Measurements from ENCODE around the gene GAD2. TPM values are rescaled to one million over a fixed set of nuclear protein-coding genes. Genes with fewer than 3 reads are reported as not detected.

The GAD2 gene
- polyA plus RNA-seq, 1 experiment = not detected

DNA sequence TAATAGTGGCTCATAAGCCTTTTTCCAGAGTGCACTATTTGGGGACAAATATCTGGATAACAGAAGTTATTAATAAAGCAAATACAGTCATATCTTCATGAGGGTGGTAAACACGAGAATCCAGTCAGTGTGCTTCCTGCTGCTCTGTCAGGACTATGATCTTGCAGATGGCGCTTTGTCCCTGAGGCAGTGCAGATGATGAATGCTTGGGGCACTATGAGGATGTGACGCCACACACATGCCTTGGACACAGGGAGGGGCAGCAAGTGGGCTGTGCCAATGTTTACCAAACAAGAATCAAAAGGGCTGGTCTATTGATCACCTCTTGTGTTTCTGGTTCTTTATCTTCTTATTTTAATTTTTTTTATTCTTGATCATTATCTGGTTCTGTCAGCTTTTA lies 79.8 kb downstream of the GAD2 start:
- ChIA-PET POLR2A (no interaction called here), CTCF (no interaction called here)
- H3K4me3 ChIP-seq (ENCODE audit: low read depth, low read length) = no peak overlapping the region
- peaks cover 14% of the 10 kb centered on the region; the same call in 1 of the 2 replicates for H3K9me3 ChIP-seq (ENCODE audit: control insufficient read depth, insufficient read depth, low read length)
- no peaks in the 10 kb centered on the region for H3K27me3 ChIP-seq (ENCODE audit: control insufficient read depth, insufficient read depth, low read length)
- H3K27ac ChIP-seq (ENCODE audit: low read depth, low read length) = no peak overlapping the region
- DNase-seq (ENCODE audit: low read depth, low spot score) = no peak
- TF ChIP-seq, protein P1, sequence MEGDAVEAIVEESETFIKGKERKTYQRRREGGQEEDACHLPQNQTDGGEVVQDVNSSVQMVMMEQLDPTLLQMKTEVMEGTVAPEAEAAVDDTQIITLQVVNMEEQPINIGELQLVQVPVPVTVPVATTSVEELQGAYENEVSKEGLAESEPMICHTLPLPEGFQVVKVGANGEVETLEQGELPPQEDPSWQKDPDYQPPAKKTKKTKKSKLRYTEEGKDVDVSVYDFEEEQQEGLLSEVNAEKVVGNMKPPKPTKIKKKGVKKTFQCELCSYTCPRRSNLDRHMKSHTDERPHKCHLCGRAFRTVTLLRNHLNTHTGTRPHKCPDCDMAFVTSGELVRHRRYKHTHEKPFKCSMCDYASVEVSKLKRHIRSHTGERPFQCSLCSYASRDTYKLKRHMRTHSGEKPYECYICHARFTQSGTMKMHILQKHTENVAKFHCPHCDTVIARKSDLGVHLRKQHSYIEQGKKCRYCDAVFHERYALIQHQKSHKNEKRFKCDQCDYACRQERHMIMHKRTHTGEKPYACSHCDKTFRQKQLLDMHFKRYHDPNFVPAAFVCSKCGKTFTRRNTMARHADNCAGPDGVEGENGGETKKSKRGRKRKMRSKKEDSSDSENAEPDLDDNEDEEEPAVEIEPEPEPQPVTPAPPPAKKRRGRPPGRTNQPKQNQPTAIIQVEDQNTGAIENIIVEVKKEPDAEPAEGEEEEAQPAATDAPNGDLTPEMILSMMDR (IDR thresholded peaks at IDR 0.05; ENCODE audit: low read depth, low read length) = no peak

DNA sequence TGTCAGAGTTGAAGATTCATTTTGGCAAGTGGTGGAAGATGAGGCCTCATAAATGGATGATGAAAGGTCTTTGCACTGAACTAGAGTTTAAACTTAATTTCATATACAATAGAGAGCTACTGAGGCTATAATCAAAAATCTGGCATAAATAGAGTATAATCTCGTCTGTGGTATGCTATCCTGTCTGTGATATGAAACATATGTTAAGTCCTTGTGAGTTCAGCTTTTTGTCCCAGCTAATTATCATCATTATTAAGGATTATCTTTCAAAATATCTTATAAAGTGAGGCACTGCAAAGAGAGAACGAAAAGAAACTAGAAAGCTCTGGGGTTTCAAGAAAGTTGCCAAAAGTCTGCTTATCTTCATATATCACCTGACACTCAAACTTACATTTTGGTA lies 83.4 kb downstream of the GAD2 start:
- TF ChIP-seq, protein P1 (IDR thresholded peaks at IDR 0.05; ENCODE audit: low read depth, low read length) = no peak
- ChIA-PET POLR2A (no interaction called here), CTCF (no interaction called here)
- no peak for DNase-seq (ENCODE audit: low read depth, low spot score)
- no peaks in the 10 kb centered on the region for H3K27me3 ChIP-seq (ENCODE audit: control insufficient read depth, insufficient read depth, low read length)
- H3K4me3 ChIP-seq (ENCODE audit: low read depth, low read length) = no peak overlapping the region
- H3K9me3 ChIP-seq (ENCODE audit: control insufficient read depth, insufficient read depth, low read length) = no peaks in the 10 kb centered on the region; the same call in 1 of the 2 replicates
- H3K27ac ChIP-seq (ENCODE audit: low read depth, low read length) = no peak overlapping the region

DNA sequence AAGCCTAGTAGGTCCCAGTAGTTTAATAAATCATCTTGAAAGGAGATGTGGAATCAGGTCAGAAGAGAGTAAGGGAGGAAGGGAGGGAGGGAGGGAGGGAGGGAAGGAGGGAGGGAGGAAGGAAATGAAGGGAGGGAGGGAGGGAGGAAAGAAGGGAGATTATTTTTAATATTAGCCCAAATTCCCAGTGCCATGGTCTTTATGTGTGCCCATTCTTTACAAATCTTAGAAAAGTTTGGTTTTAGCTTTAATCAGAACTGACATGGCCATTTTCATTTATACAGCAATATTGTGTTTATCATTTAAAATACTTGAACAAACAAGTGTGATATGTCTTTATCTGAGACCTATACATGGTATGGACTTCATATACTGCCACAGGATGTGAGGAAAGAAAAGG lies 86.8 kb downstream of the GAD2 start:
- CTCF ChIA-PET = no interaction called here

DNA sequence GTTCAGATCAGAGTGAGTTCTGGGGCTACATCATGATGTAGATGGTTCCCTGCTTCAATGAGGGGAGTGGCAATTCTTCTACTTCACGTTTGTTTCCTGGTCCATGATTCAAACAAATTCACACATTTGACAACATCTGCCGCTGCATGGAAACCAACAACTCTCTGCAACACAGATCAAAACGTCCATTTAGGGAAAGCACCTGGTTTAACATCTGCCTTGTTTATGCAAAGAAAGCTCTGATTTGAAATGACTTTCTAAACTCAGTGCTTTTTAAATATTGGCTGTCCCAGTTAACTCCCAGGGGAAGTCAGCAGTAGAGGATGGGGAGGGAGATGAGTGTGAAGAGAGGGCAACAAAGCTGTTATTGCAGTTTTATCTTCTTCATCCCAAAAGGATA lies 93.8 kb downstream of the GAD2 start:
- Histone ChIP-seq H3K9me3 (ENCODE audit: control insufficient read depth, insufficient read depth, low read length) (peaks cover 23% of the 10 kb centered on the region), H3K4me3 (ENCODE audit: low read depth, low read length) (no peak overlapping the region), H3K27me3 (ENCODE audit: control insufficient read depth, insufficient read depth, low read length) (no peaks in the 10 kb centered on the region), H3K27ac (ENCODE audit: low read depth, low read length) (no peak overlapping the region)
- DNase-seq (ENCODE audit: low read depth, low spot score) = no peak
- POLR2A ChIA-PET = no interaction called here
- TF ChIP-seq, protein P1 (IDR thresholded peaks at IDR 0.05; ENCODE audit: low read depth, low read length) = no peak
- CTCF ChIA-PET = no interaction called here

More for the DNA sequence above, 86.8 kb downstream of the GAD2 start:
- no peaks in the 10 kb centered on the region for H3K27me3 ChIP-seq (ENCODE audit: control insufficient read depth, insufficient read depth, low read length)
- POLR2A ChIA-PET = no interaction called here
- H3K4me3 ChIP-seq (ENCODE audit: low read depth, low read length) = no peak overlapping the region
- TF ChIP-seq, protein P1 (IDR thresholded peaks at IDR 0.05; ENCODE audit: low read depth, low read length) = no peak
- peaks cover 9% of the 10 kb centered on the region; the same call in 1 of the 2 replicates for H3K9me3 ChIP-seq (ENCODE audit: control insufficient read depth, insufficient read depth, low read length)
- no peak for DNase-seq (ENCODE audit: low read depth, low spot score)
- H3K27ac ChIP-seq (ENCODE audit: low read depth, low read length) = no peak overlapping the region

DNA sequence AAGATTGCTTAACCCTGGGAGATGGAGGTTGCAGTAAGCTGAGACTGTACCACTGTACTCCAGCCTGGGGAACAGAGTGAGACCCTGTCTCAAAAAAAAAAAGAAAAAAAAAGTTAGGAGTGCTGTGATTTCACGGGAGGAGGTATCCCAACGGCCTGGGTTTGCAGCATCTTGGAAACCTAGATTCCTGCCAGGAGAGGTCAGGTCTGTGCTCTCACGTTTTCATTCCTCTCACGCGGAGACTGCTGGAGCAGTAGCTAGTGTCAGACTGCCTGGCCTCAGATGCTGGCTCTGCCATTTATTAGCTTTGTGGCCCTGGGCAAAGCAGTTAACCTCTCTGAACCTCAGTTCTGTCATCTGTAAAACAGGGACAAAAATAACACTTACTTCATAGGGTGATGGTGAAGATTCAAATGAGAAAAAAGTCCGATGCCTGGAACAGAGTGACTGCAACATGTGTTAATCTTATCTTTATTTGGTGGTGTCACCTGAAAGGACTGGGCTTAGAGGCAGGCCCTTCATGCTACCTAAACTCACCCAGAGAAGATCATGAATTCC lies 94.9 kb downstream of the GAD2 start:
- no peaks in the 10 kb centered on the region for H3K27me3 ChIP-seq (ENCODE audit: control insufficient read depth, insufficient read depth, low read length)
- DNase-seq (ENCODE audit: low read depth, low spot score) = no peak
- TF ChIP-seq, protein P1 (IDR thresholded peaks at IDR 0.05; ENCODE audit: low read depth, low read length) = no peak
- ChIA-PET CTCF (no interaction called here), POLR2A (no interaction called here)
- no peak overlapping the region for H3K27ac ChIP-seq (ENCODE audit: low read depth, low read length)
- H3K9me3 ChIP-seq (ENCODE audit: control insufficient read depth, insufficient read depth, low read length) = peaks cover 25% of the 10 kb centered on the region
- no peak overlapping the region for H3K4me3 ChIP-seq (ENCODE audit: low read depth, low read length)
